ENCODE data around the gene CPT1C.

GRCh38 chr19:49651029-49651819 lies 39.7 kb upstream of the CPT1C start:
- TF ChIP-seq CTCF (IDR thresholded peaks at IDR 0.05) (no peak), POLR2A (IDR thresholded peaks at IDR 0.05) (no peak)

All from lower leg skin (tissue), 3 donors.